ENCODE measurements around the gene NUDT13. TPM values are rescaled to one million over a fixed set of nuclear protein-coding genes. Genes with fewer than 3 reads are reported as not detected.

Gene NUDT13
- total and polyA plus RNA-seq, 8 donors, result 0.45 to 17.7 (median 1.7) TPM; not detected in 1

DNA sequence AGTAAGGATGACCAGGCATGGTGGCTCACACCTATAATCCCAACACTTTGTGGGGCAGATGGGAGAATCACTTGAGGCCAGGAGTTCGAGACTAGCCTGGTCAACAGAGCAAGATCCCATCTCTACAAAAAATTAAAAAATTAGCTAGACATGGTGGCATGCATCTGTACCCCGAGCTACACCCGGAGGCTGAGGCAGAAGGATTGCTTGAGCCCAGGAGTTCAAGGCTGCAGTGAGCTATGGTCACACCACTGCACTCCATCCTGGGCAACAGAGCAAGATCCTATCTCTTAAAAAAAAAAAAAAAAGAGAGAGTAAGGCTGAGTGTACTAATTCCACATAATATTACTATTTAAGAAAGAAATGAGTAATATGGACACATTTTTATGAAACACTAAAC is 17.4 kb upstream of the NUDT13 start:
- intact Hi-C loops (cut with DNase I; ENCODE audit: low total_unique reads), result no loop called here

DNA sequence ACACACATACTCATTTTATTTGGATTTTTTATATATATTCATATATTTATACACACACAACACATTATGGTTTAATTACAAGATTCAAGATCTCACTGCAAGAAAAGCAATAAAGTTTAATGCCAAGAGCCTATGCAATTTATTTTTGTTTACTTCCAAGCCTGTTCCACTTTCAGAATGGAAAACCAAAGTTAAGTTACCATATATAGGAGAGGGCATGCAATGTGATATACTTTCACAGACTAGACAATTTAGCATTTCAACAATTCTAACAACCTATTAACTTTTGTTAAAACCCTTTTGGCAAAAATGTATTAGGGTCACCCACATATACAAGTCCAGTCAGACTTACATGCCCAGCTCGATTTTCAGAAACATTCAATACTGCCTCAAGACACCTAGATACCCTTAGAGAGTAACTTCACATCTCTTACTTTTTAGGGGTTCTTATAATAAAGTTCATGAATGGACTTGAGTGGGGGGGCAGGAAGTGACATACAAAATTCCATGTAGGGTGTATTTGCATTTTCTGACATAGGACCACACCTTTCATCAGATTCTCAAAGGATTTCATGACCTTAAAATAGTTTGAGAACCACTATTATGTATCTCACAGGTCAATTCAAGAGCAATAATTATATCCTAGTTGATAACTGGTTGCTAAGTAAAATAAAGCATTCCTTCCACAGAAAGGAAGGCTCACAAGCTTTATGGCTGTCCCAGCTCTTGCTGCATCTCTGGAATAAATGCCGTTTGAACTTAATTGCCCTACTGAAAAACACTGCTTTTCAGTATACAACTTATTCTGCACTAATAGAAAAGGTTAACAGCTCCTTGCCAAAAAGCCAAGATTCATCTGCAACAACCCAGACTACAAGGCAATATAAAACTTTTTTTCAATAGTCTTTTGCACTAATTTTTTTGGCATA is 16.1 kb upstream of the NUDT13 start:
- intact Hi-C loops (cut with DNase I; ENCODE audit: low total_unique reads), result no loop called here
- no peaks in the 10 kb centered on the region for H3K27me3 ChIP-seq
- peaks cover 7 to 41% (median 30%) of the 10 kb centered on the region in 4 donors for H3K4me1 ChIP-seq
- H3K9me3 ChIP-seq, result no peaks in the 10 kb centered on the region
- no peak for TF ChIP-seq EP300 (IDR thresholded peaks at IDR 0.05)
- TF ChIP-seq, protein P1, sequence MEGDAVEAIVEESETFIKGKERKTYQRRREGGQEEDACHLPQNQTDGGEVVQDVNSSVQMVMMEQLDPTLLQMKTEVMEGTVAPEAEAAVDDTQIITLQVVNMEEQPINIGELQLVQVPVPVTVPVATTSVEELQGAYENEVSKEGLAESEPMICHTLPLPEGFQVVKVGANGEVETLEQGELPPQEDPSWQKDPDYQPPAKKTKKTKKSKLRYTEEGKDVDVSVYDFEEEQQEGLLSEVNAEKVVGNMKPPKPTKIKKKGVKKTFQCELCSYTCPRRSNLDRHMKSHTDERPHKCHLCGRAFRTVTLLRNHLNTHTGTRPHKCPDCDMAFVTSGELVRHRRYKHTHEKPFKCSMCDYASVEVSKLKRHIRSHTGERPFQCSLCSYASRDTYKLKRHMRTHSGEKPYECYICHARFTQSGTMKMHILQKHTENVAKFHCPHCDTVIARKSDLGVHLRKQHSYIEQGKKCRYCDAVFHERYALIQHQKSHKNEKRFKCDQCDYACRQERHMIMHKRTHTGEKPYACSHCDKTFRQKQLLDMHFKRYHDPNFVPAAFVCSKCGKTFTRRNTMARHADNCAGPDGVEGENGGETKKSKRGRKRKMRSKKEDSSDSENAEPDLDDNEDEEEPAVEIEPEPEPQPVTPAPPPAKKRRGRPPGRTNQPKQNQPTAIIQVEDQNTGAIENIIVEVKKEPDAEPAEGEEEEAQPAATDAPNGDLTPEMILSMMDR (IDR thresholded peaks at IDR 0.05), result no peak
- no peak for TF ChIP-seq POLR2A (IDR thresholded peaks at IDR 0.05)
- TF ChIP-seq POLR2AphosphoS5 (IDR thresholded peaks at IDR 0.05), result no peak
- peaks cover 0 to 5% (median 0%) of the 10 kb centered on the region in 4 donors for H3K36me3 ChIP-seq
- H3K27ac ChIP-seq, result peak overlapping the region in 3 of 5 donors; percentile 94 to 98 (median 95)
- 31 to 42% (median 34%) methylated on average over 2 of the region's 2 CpGs for WGBS, 5 donors
- peak in 1 of 2 donors; percentile 67 for DNase-seq
- peak overlapping the region in 3 of 4 donors; percentile 66 to 90 (median 78) for H3K4me3 ChIP-seq

More for the DNA sequence above, 17.4 kb upstream of the NUDT13 start:
- DNase-seq, result no peak
- Histone ChIP-seq H3K4me3 (no peak overlapping the region), H3K9me3 (no peaks in the 10 kb centered on the region), H3K27ac (no peak overlapping the region), H3K36me3 (peaks cover 0 to 5% (median 0%) of the 10 kb centered on the region in 4 donors), H3K27me3 (no peaks in the 10 kb centered on the region), H3K4me1 (peaks cover 7 to 45% (median 33%) of the 10 kb centered on the region in 4 donors)
- 97 to 100% (median 98%) methylated on average over 3 of the region's 3 CpGs for WGBS, 5 donors
- no peak for TF ChIP-seq POLR2A (IDR thresholded peaks at IDR 0.05)
- TF ChIP-seq, protein P1 (IDR thresholded peaks at IDR 0.05), result no peak
- no peak for TF ChIP-seq POLR2AphosphoS5 (IDR thresholded peaks at IDR 0.05)
- TF ChIP-seq EP300 (IDR thresholded peaks at IDR 0.05), result no peak

DNA sequence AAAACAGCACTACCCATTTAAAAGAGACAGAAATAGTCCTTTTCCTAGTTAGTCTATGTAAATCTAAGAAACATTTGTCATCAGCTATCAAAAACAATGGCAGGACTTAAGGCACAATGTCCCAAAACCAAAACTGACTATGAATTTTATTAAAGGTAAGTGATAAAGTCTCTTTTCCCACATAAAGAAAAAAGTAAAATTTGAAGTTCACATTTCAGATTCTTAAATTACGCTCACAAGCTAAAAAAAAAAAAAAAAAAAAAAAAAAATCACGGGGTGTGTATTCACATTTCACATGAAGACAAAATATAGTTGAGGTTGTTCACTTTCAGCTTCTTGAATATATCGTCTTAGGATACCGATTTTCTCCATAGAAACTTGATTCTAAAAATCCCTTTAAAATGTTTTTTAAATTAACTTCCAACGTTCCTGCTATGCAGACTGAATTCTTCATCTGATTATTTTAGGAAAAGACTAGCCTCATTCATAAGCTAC is 15.2 kb upstream of the NUDT13 start:
- DNase-seq, result no peak
- H3K27ac ChIP-seq, result peak overlapping the region in 4 of 5 donors; percentile 94 to 98 (median 96)
- H3K4me1 ChIP-seq, result peaks cover 7 to 41% (median 30%) of the 10 kb centered on the region in 4 donors
- H3K27me3 ChIP-seq, result no peaks in the 10 kb centered on the region
- no peaks in the 10 kb centered on the region for H3K9me3 ChIP-seq
- WGBS, 5 donors, result 2 to 4% (median 4%) methylated on average over 5 of the region's 5 CpGs
- TF ChIP-seq POLR2AphosphoS5 (IDR thresholded peaks at IDR 0.05) (no peak), EP300 (IDR thresholded peaks at IDR 0.05) (no peak), POLR2A (IDR thresholded peaks at IDR 0.05) (no peak)
- TF ChIP-seq, protein P1 (IDR thresholded peaks at IDR 0.05), result no peak
- H3K36me3 ChIP-seq, result peaks cover 0 to 9% (median 4%) of the 10 kb centered on the region in 4 donors
- intact Hi-C loops (cut with DNase I; ENCODE audit: low total_unique reads), result no loop called here
- peak overlapping the region; percentile 66 to 91 (median 84) for H3K4me3 ChIP-seq

DNA sequence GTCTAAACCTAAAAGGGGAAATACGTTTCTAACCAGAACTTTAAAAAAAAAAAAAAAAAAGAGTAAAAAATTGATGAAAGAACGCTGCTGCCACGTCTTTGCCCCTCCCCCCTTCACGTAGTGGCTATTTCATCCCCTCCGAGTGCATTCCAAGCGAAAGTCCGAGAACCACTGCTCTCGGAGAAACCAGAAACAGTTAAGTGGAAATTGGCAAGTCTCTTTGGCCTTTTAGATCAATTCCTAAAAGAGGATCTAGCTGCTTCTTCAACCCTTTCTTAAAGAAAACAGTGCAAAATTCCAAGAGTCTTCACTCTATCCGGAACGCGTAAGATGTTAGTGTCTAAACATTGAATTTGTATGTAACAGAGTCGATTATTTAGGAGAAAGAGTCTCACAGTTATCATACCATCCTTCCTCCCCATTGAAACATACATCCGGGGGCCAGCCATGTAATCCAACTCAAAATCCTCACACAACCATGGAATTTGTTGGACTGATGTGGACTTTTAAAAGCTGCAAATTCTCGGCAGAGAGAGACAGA is 14.7 kb upstream of the NUDT13 start:
- Histone ChIP-seq H3K27ac (peak overlapping the region; percentile 94 to 98 (median 97)), H3K4me1 (peaks cover 7 to 41% (median 30%) of the 10 kb centered on the region in 4 donors), H3K36me3 (peaks cover 0 to 12% (median 5%) of the 10 kb centered on the region in 4 donors), H3K27me3 (no peaks in the 10 kb centered on the region), H3K9me3 (no peaks in the 10 kb centered on the region), H3K4me3 (peak overlapping the region; percentile 66 to 91 (median 84))
- 0 to 1% (median 0%) methylated on average over 14 of the region's 14 CpGs for WGBS, 5 donors
- TF ChIP-seq EP300 (IDR thresholded peaks at IDR 0.05) (no peak), POLR2AphosphoS5 (IDR thresholded peaks at IDR 0.05) (no peak), POLR2A (IDR thresholded peaks at IDR 0.05) (no peak)
- TF ChIP-seq, protein P1 (IDR thresholded peaks at IDR 0.05), result no peak
- peak; percentile 36 to 92 for DNase-seq
- intact Hi-C loops (cut with DNase I; ENCODE audit: low total_unique reads), result no loop called here
